Esophagus muscularis mucosa (tissue), 3 donors: ENCODE data around the gene EEPD1.

Experiments used
- CTCF ChIP-seq, 3 experiments: fragments of 200-600 bp in 2 of 3; fragments of 450-650 bp in 1 of 3; sonication (generic) in 2 of 3; IDR thresholded peaks; one replicate each; pipeline ENCODE4 v1.5.1; 2017 to 2019; ENCODE audit warnings: antibody characterized with exemption in 3 of 3, mild to moderate bottlenecking in 2 of 3, moderate library complexity in 1 of 3
- POLR2A ChIP-seq: fragments of 450-650 bp; IDR thresholded peaks from one replicate; pipeline ENCODE4 v1.6.1; 2017; ENCODE audit warnings: antibody characterized with exemption, moderate library complexity, mild to moderate bottlenecking, low read depth
- POLR2AphosphoS5 ChIP-seq, 2 donors: sonication (generic); formaldehyde crosslinking; IDR thresholded peaks; one replicate each; pipeline ENCODE4 v1.6.1; 2017; ENCODE audit warnings: antibody characterized with exemption in 2 of 2

- TF ChIP-seq CTCF (IDR thresholded peaks at IDR 0.05) (no peak), POLR2AphosphoS5 (IDR thresholded peaks at IDR 0.05) (no peak), POLR2A (no peak)
These were observed 130.1 kb downstream of the EEPD1 start for GRCh38 chr7:36283181-36283580.
